Lower leg skin (tissue), 4 donors: ENCODE results near the gene RFC2. TPM values are rescaled to one million over a fixed set of nuclear protein-coding genes. Genes with fewer than 3 reads are reported as not detected.

Experiments
- DNase-seq, 2 donors: peaks; one replicate each; pipeline ENCODE4 v3.0.0-alpha.2; 2019; ENCODE audit warnings: low spot score in 2 of 2
- H3K4me3 ChIP-seq: fragments of 200-600 bp; sonication (generic); 2 replicates; pipeline ENCODE4 v1.5.1; 2017; ENCODE audit warnings: mild to moderate bottlenecking, low read depth; ENCODE audit not compliant: poor library complexity, severe bottlenecking
- POLR2A ChIP-seq, 2 donors: fragments of 450-650 bp; IDR thresholded peaks; one replicate each; pipeline ENCODE4 v1.6.1; 2016 to 2017; ENCODE audit warnings: antibody characterized with exemption in 2 of 2, mild to moderate bottlenecking in 1 of 2, moderate library complexity in 1 of 2
- WGBS, 2 donors: methylation state at CpG; one replicate each; pipeline ENCODE4 v1.1.5; 2018; 5-methylcytosine and 5-hydroxymethylcytosine counted together
- intact Hi-C: fragments of 100-400 bp; cut with DNase I; formaldehyde crosslinking; loops from one replicate; pipeline ENCODE4 v1.15.0; 2023; ENCODE audit warnings: low total_unique reads
- total RNA-seq, 4 donors: library from RNA; depleted of rRNA; stranded (reverse); fragments of >200 nt; gene quantifications; one replicate each; pipeline ENCODE4 v1.1.0, GENCODE V29; 2016
- TF ChIP-seq, protein P1 (sequence below), 3 donors: fragments of 450-650 bp; IDR thresholded peaks; one replicate each; pipeline ENCODE4 v1.5.1; 2016; ENCODE audit warnings: antibody characterized with exemption in 3 of 3, mild to moderate bottlenecking in 3 of 3, moderate library complexity in 2 of 3

The RFC2 gene
- total RNA-seq, 4 donors from 2014 or later: 15.3 to 26.5 (median 23.9) TPM

DNA sequence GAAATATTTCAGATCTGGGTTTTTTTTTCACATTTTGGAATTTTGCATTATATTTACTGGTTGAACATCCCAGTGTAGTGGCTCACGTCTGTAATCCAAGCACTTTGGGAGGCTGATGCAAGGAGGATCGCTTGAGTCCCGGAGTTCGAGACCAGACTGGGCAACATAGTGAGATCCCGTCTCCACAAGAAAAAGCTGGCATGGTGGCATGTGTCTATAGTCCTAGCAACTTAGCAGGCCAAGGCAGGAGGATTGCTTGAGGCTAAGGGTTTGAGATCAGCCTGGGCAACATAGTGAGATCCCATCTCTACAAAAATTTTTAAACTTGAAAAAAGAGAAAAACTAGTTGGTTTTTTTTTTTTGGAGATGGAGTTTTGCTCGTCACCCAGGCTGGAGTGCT, 6.0 kb downstream of the RFC2 start:
- 94% methylated on average over 6 of the region's 6 CpGs for WGBS, 2 donors
- no peak overlapping the region for H3K4me3 ChIP-seq
- no peak for TF ChIP-seq POLR2A (IDR thresholded peaks at IDR 0.05)
- TF ChIP-seq, protein P1, sequence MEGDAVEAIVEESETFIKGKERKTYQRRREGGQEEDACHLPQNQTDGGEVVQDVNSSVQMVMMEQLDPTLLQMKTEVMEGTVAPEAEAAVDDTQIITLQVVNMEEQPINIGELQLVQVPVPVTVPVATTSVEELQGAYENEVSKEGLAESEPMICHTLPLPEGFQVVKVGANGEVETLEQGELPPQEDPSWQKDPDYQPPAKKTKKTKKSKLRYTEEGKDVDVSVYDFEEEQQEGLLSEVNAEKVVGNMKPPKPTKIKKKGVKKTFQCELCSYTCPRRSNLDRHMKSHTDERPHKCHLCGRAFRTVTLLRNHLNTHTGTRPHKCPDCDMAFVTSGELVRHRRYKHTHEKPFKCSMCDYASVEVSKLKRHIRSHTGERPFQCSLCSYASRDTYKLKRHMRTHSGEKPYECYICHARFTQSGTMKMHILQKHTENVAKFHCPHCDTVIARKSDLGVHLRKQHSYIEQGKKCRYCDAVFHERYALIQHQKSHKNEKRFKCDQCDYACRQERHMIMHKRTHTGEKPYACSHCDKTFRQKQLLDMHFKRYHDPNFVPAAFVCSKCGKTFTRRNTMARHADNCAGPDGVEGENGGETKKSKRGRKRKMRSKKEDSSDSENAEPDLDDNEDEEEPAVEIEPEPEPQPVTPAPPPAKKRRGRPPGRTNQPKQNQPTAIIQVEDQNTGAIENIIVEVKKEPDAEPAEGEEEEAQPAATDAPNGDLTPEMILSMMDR (IDR thresholded peaks at IDR 0.05): no peak
- intact Hi-C loops: no loop called here
- no peak for DNase-seq

DNA sequence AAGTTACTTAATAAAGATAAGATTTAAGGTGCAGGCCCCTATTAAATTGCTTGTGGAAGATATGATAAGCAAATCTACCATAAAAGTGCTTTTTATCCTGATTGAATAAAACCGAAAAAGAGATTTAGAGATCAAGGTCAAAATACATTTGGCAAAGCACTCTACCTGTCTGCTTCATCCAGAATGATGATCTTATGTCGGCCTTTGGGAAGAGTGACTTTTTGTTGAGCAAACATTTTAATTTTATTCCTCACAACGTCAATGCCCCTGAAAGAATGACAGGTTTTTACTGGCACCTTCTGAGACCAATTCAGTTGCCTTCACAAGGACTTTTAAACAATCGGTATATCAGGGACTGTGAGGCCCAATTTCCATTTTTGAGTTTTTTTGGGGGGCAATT, 7.7 kb downstream of the RFC2 start:
- 79% methylated on average over 4 of the region's 4 CpGs for WGBS, 2 donors
- H3K4me3 ChIP-seq: no peak overlapping the region
- no peak for DNase-seq
- intact Hi-C loops: no loop called here
- TF ChIP-seq POLR2A (IDR thresholded peaks at IDR 0.05): no peak
- TF ChIP-seq, protein P1 (IDR thresholded peaks at IDR 0.05): no peak

GRCh38 chr7:74242122-74242443, 12.1 kb downstream of the RFC2 start:
- intact Hi-C loops: no loop called here
- WGBS, 2 donors: 84 to 92% methylated on average over 6 of the region's 6 CpGs
- DNase-seq: no peak
- no peak overlapping the region for H3K4me3 ChIP-seq
- TF ChIP-seq, protein P1 (IDR thresholded peaks at IDR 0.05): no peak
- TF ChIP-seq POLR2A (IDR thresholded peaks at IDR 0.05): no peak

- intact Hi-C loops: no loop called here
- no peak for DNase-seq
- WGBS, 2 donors: 94 to 96% methylated on average over 4 of the region's 4 CpGs
- TF ChIP-seq, protein P1 (IDR thresholded peaks at IDR 0.05): no peak
- no peak for TF ChIP-seq POLR2A (IDR thresholded peaks at IDR 0.05)
- no peak overlapping the region for H3K4me3 ChIP-seq
Observed at GRCh38 chr7:74240482-74240881, 13.7 kb downstream of the RFC2 start.

- 88% methylated on average over 3 of the region's 3 CpGs for WGBS, 2 donors
- TF ChIP-seq, protein P1 (IDR thresholded peaks at IDR 0.05): no peak
- no peak for TF ChIP-seq POLR2A (IDR thresholded peaks at IDR 0.05)
- no peak overlapping the region for H3K4me3 ChIP-seq
- no peak for DNase-seq
- intact Hi-C loops: no loop called here
Observed at GRCh38 chr7:74236284-74236683, 17.9 kb downstream of the RFC2 start.

- TF ChIP-seq, protein P1 (IDR thresholded peaks at IDR 0.05): no peak
- no peak for TF ChIP-seq POLR2A (IDR thresholded peaks at IDR 0.05)
- intact Hi-C loops: no loop called here
- no peak overlapping the region for H3K4me3 ChIP-seq
- DNase-seq: no peak
- WGBS, 2 donors: 83 to 84% methylated on average over 8 of the region's 8 CpGs
Observed at GRCh38 chr7:74235518-74236268, 18.5 kb downstream of the RFC2 start.
